HepG2 (cell line): ENCODE measurements around the gene TUBA4A. TPM values are rescaled to one million over a fixed set of nuclear protein-coding genes. Genes with fewer than 3 reads are reported as not detected.

Experiments used
- EEA1 ChIP-seq: sonication (generic); formaldehyde crosslinking; IDR thresholded peaks from 2 replicates; pipeline ENCODE4 v1.5.1; 2020; ENCODE audit warnings: mild to moderate bottlenecking, missing genetic modification reagents, borderline replicate concordance
- FOSL2 ChIP-seq: sonication (generic); formaldehyde crosslinking; IDR thresholded peaks from 2 replicates; pipeline ENCODE4 v1.4.0; 2020; ENCODE audit warnings: missing genetic modification reagents
- HDAC2 ChIP-seq: sonication (generic); formaldehyde crosslinking; IDR thresholded peaks from 2 replicates; pipeline ENCODE4 v1.4.0; 2020; ENCODE audit warnings: missing genetic modification reagents
- HIC2 ChIP-seq: sonication (generic); formaldehyde crosslinking; IDR thresholded peaks from 2 replicates; pipeline ENCODE4 v1.9.0; 2022; ENCODE audit warnings: low read depth, missing genetic modification reagents
- HIVEP1 ChIP-seq: sonication (generic); formaldehyde crosslinking; IDR thresholded peaks from 2 replicates; pipeline ENCODE4 v1.4.0; 2020; ENCODE audit warnings: mild to moderate bottlenecking, missing genetic modification reagents
- IRF1 ChIP-seq: sonication (generic); formaldehyde crosslinking; IDR thresholded peaks from 2 replicates; pipeline ENCODE4 v1.4.0; 2020; ENCODE audit warnings: low read depth, mild to moderate bottlenecking, missing genetic modification reagents
- MAFK ChIP-seq, 2 experiments: IDR thresholded peaks in 1 of 2; conservative IDR thresholded peaks in 1 of 2; 2 replicates each; pipeline ENCODE4 v1.6.1; 2011; ENCODE audit warnings: improper control_type of control experiment in 2 of 2, low read length in 2 of 2
- NR2F2 ChIP-seq: IDR thresholded peaks from 2 replicates; pipeline ENCODE4 v1.6.1; 2012; ENCODE audit warnings: low read depth, inconsistent platforms, borderline replicate concordance
- REXO4 ChIP-seq: sonication (generic); formaldehyde crosslinking; IDR thresholded peaks from 2 replicates; pipeline ENCODE4 v1.8.0; 2022; ENCODE audit warnings: missing genetic modification reagents, mild to moderate bottlenecking, borderline replicate concordance
- ZFAT ChIP-seq: sonication (generic); formaldehyde crosslinking; conservative IDR thresholded peaks from 2 replicates; pipeline ENCODE4 v1.8.1; 2023; ENCODE audit warnings: missing genetic modification reagents, inconsistent platforms
- ZNF256 ChIP-seq: sonication (generic); formaldehyde crosslinking; conservative IDR thresholded peaks from 2 replicates; pipeline ENCODE4 v1.4.0; 2020; ENCODE audit warnings: missing genetic modification reagents
- ZNF329 ChIP-seq: sonication (generic); formaldehyde crosslinking; IDR thresholded peaks from 2 replicates; pipeline ENCODE4 v1.9.0; 2021; ENCODE audit warnings: low read depth, mild to moderate bottlenecking, missing genetic modification reagents
- ZNF496 ChIP-seq: sonication (generic); formaldehyde crosslinking; IDR thresholded peaks from 2 replicates; pipeline ENCODE4 v1.8.1; 2023; ENCODE audit warnings: mild to moderate bottlenecking, moderate library complexity, missing genetic modification reagents; ENCODE audit not compliant: insufficient replicate concordance
- ZNF572 ChIP-seq: sonication (generic); formaldehyde crosslinking; IDR thresholded peaks from 2 replicates; pipeline ENCODE4 v1.5.1; 2020; ENCODE audit warnings: mild to moderate bottlenecking, missing genetic modification reagents
- ZNF574 ChIP-seq: sonication (generic); formaldehyde crosslinking; IDR thresholded peaks from 2 replicates; pipeline ENCODE4 v1.4.0; 2020; ENCODE audit warnings: missing genetic modification reagents
- ZNF672 ChIP-seq: sonication (generic); formaldehyde crosslinking; IDR thresholded peaks from 2 replicates; pipeline ENCODE4 v1.8.1; 2022; ENCODE audit warnings: missing genetic modification reagents
- ZNF691 ChIP-seq: sonication (generic); formaldehyde crosslinking; IDR thresholded peaks from 2 replicates; pipeline ENCODE4 v1.4.0; 2020; ENCODE audit warnings: missing genetic modification reagents, low read depth, mild to moderate bottlenecking, borderline replicate concordance
- ZNF703 ChIP-seq: sonication (generic); formaldehyde crosslinking; IDR thresholded peaks from 2 replicates; pipeline ENCODE4 v1.5.1; 2020; ENCODE audit warnings: missing genetic modification reagents, mild to moderate bottlenecking, moderate library complexity, borderline replicate concordance
- ZXDC ChIP-seq: sonication (generic); formaldehyde crosslinking; IDR thresholded peaks from 2 replicates; pipeline ENCODE4 v1.5.0; 2020; ENCODE audit warnings: mild to moderate bottlenecking, missing genetic modification reagents
- polyA plus RNA-seq, 8 experiments: library from polyadenylated mRNA; depleted of rRNA in 3 of 8; stranded (reverse) in 7 of 8; unstranded in 1 of 8; fragments of >200 nt; fragmentation: Illumina TruSeq in 4 of 8; extraction: Trizol in 4 of 8; gene quantifications; 2 replicates each; pipeline versions ENCODE4 v1.2.1 to v1.2.3, GENCODE V29; 2011 to 2016; ENCODE audit warnings: low read depth in 4 of 8, missing spikeins in 1 of 8, mixed read lengths in 1 of 8; ENCODE audit not compliant: insufficient read depth in 1 of 8
- total RNA-seq, 5 experiments: library from RNA; depleted of rRNA; stranded (reverse); fragments of >200 nt; fragmentation: Illumina TruSeq; extraction: Trizol; gene quantifications; 2 replicates each; pipeline ENCODE4 v1.2.3, GENCODE V29; 2016; ENCODE audit warnings: low read depth in 1 of 5

The TUBA4A gene
- total and polyA plus RNA-seq, 2 of the 13 experiments (the other 11 are each of a cell fraction or from before 2014, with no cell fraction given), result 1.3 to 12.7 TPM

- TF ChIP-seq ZFAT (CRISPR knock-in tag), result no peak
- peak; percentile 30; the same call in 1 of the 2 replicates for TF ChIP-seq ZXDC (CRISPR knock-in tag)
- peak; percentile 70 for TF ChIP-seq HDAC2 (CRISPR knock-in tag)
- no peak for TF ChIP-seq ZNF572 (CRISPR knock-in tag)
- peak; percentile 43; the same call in 1 of the 2 replicates for TF ChIP-seq ZNF691
- TF ChIP-seq ZNF329 (CRISPR knock-in tag), result no peak
- TF ChIP-seq EEA1 (CRISPR knock-in tag), result 0 out of 2 replicates have a peak, but pooled peaks have one; percentile 69
- TF ChIP-seq ZNF496, result no peak
- TF ChIP-seq ZNF574 (CRISPR knock-in tag), result peak; percentile 80
- 0 out of 4 replicates have a peak, but pooled peaks of 1 of the 2 experiments have one; percentile 17 for TF ChIP-seq MAFK (conservative IDR thresholded peaks at IDR 0.05 in 1 of 2, IDR thresholded peaks at IDR 0.05 in 1 of 2; ENCODE audit: low read length in 2 of 2)
- peak; percentile 55 for TF ChIP-seq FOSL2
- no peak for TF ChIP-seq ZNF703 (CRISPR knock-in tag)
- no peak for TF ChIP-seq REXO4 (CRISPR knock-in tag)
- TF ChIP-seq HIVEP1 (CRISPR knock-in tag), result no peak
- peak; percentile 97 for TF ChIP-seq HIC2
- TF ChIP-seq ZNF672 (CRISPR knock-in tag), result no peak
- TF ChIP-seq NR2F2, result 0 out of 2 replicates have a peak, but pooled peaks have one; percentile 50
- TF ChIP-seq IRF1 (CRISPR knock-in tag), result no peak
- TF ChIP-seq ZNF256, result no peak
These were observed 4.3 kb downstream of the TUBA4A start (continued) for GRCh38 chr2:219249203-219249980.
